Stomach (tissue), 9 donors: ENCODE results near the gene MCF2L2. TPM values are rescaled to one million over a fixed set of nuclear protein-coding genes. Genes with fewer than 3 reads are reported as not detected.

Experiments
- DNase-seq, 2 donors: peaks; one replicate each; pipeline versions ENCODE4 v3.0.0 to v3.0.0-alpha.2; 2013 to 2019
- H3K27ac ChIP-seq, 5 donors: fragments of 200-600 bp in 4 of 5; sonication (generic) in 4 of 5; one replicate each; pipeline ENCODE4 v1.5.1; 2013 to 2019; ENCODE audit warnings: mild to moderate bottlenecking in 1 of 5, moderate library complexity in 1 of 5
- H3K27me3 ChIP-seq, 3 donors: fragments of 200-600 bp; sonication (generic); one replicate each; pipeline ENCODE4 v1.5.1; 2017 to 2019; ENCODE audit warnings: mixed run types in 1 of 3
- H3K36me3 ChIP-seq, 4 donors: fragments of 200-600 bp; sonication (generic); 1 replicate in 3 of 4; 2 replicates in 1 of 4; pipeline ENCODE4 v1.5.1; 2016 to 2019
- H3K4me1 ChIP-seq, 4 donors: fragments of 200-600 bp; sonication (generic); one replicate each; pipeline ENCODE4 v1.5.1; 2016 to 2019
- H3K4me3 ChIP-seq, 4 donors: fragments of 200-600 bp; sonication (generic) in 3 of 4; one replicate each; pipeline ENCODE4 v1.5.1; 2016 to 2019; ENCODE audit warnings: mild to moderate bottlenecking in 1 of 4
- H3K9me3 ChIP-seq, 4 donors: fragments of 200-600 bp; sonication (generic); one replicate each; pipeline ENCODE4 v1.5.1; 2016 to 2019
- EP300 ChIP-seq: sonication (generic); formaldehyde crosslinking; IDR thresholded peaks from one replicate; pipeline ENCODE4 v1.6.1; 2017; ENCODE audit warnings: antibody characterized with exemption
- POLR2A ChIP-seq, 4 donors: fragments of 450-650 bp; IDR thresholded peaks; one replicate each; pipeline ENCODE4 v1.6.1; 2016; ENCODE audit warnings: antibody characterized with exemption in 4 of 4, control low read depth in 2 of 4, mild to moderate bottlenecking in 1 of 4, moderate library complexity in 1 of 4
- POLR2AphosphoS5 ChIP-seq, 3 donors: sonication (generic); formaldehyde crosslinking; IDR thresholded peaks; one replicate each; pipeline ENCODE4 v1.6.1; 2016; ENCODE audit warnings: antibody characterized with exemption in 3 of 3
- WGBS, 5 donors: extraction: QIAGEN DNeasy Blood & Tissue Kit in 3 of 5; methylation state at CpG; one replicate each; pipeline versions ENCODE4 v1.1.5 to v1.1.7; 2013 to 2018; 5-methylcytosine and 5-hydroxymethylcytosine counted together
- intact Hi-C: fragments of 100-400 bp; cut with DNase I; formaldehyde crosslinking; loops from one replicate; pipeline ENCODE4 v1.15.1; 2023; ENCODE audit warnings: low total_unique reads
- polyA plus RNA-seq, 3 donors: library from polyadenylated mRNA; stranded (reverse); fragments of 200-250 nt; gene quantifications; one replicate each; pipeline ENCODE4 v1.2.3, GENCODE V29; 2013
- total RNA-seq, 5 donors: library from RNA; depleted of rRNA; stranded (reverse); fragments of >200 nt; gene quantifications; one replicate each; pipeline versions ENCODE4 v1.1.0 to v1.2.3, GENCODE V29; 2014 to 2016
- TF ChIP-seq, protein P1 (sequence below), 7 experiments: fragments of 450-650 bp in 4 of 7; fragments of 200-600 bp in 3 of 7; sonication (generic) in 3 of 7; IDR thresholded peaks; one replicate each; pipeline ENCODE4 v1.5.1; 2016 to 2019; ENCODE audit warnings: antibody characterized with exemption in 7 of 7, control low read depth in 2 of 7, mild to moderate bottlenecking in 1 of 7
- donor health status: healthy with polysubstance abuse.
- donor health status: Bipolar disorder and iron deficiency.
- donor health status: healthy.

MCF2L2 gene
- total and polyA plus RNA-seq, 8 donors: 0.05 to 2.0 (median 0.22) TPM; not detected in 2

GRCh38 chr3:183203670-183204069 is 224.7 kb downstream of the MCF2L2 start:
- intact Hi-C loops: no loop called here
- peaks cover 0 to 13% (median 7%) of the 10 kb centered on the region in 4 donors for H3K9me3 ChIP-seq
- H3K4me3 ChIP-seq: no peak overlapping the region
- TF ChIP-seq, protein P1, sequence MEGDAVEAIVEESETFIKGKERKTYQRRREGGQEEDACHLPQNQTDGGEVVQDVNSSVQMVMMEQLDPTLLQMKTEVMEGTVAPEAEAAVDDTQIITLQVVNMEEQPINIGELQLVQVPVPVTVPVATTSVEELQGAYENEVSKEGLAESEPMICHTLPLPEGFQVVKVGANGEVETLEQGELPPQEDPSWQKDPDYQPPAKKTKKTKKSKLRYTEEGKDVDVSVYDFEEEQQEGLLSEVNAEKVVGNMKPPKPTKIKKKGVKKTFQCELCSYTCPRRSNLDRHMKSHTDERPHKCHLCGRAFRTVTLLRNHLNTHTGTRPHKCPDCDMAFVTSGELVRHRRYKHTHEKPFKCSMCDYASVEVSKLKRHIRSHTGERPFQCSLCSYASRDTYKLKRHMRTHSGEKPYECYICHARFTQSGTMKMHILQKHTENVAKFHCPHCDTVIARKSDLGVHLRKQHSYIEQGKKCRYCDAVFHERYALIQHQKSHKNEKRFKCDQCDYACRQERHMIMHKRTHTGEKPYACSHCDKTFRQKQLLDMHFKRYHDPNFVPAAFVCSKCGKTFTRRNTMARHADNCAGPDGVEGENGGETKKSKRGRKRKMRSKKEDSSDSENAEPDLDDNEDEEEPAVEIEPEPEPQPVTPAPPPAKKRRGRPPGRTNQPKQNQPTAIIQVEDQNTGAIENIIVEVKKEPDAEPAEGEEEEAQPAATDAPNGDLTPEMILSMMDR (IDR thresholded peaks at IDR 0.05): no peak
- TF ChIP-seq POLR2A (IDR thresholded peaks at IDR 0.05): no peak
- TF ChIP-seq EP300: no peak
- no peak for TF ChIP-seq POLR2AphosphoS5 (IDR thresholded peaks at IDR 0.05)
- no peaks in the 10 kb centered on the region for H3K36me3 ChIP-seq
- peaks cover 0 to 6% (median 0%) of the 10 kb centered on the region in 4 donors for H3K4me1 ChIP-seq
- no peak overlapping the region for H3K27ac ChIP-seq
- H3K27me3 ChIP-seq: no peaks in the 10 kb centered on the region
- no peak for DNase-seq

DNA sequence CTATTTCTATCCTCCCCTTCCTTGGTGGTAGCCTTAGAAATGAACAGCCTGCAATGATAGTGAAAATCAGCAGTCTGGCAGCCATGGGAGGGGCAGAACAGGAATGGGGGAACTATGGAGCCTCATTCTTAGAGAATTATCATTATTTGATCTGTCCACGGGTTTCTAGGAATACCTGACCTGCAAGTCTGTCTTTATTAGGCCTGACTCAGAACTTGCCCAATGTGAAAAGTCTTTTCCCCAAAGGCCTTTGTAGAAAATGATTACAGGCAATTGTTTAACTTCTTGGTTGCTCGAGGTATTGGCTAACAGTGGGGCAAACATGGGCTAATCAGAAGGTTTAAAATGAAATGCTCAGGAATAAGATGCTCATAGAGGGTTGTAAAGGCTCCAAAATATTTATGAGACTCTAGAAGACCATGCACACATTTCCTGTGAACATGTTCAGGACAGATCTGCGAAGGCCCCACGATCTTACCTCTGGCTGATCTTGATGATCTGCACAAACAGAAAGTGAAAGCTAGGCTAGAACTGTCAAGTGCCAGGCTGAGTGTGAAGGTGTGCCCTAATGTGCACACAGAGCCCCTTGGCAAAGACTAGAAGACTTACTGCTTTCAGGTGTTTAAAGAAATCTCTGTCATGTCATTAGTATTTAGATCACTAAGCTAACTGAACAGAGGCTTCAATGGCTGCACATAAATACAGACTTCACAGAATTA is 226.3 kb downstream of the MCF2L2 start:
- peaks cover 0 to 13% (median 7%) of the 10 kb centered on the region in 4 donors for H3K9me3 ChIP-seq
- TF ChIP-seq, protein P1 (IDR thresholded peaks at IDR 0.05): no peak
- TF ChIP-seq POLR2A (IDR thresholded peaks at IDR 0.05) (no peak), POLR2AphosphoS5 (IDR thresholded peaks at IDR 0.05) (no peak), EP300 (no peak)
- no peak overlapping the region for H3K27ac ChIP-seq
- H3K4me1 ChIP-seq: peaks cover 0 to 3% (median 0%) of the 10 kb centered on the region in 4 donors
- no peaks in the 10 kb centered on the region for H3K36me3 ChIP-seq
- no peak for DNase-seq
- H3K27me3 ChIP-seq: no peaks in the 10 kb centered on the region
- intact Hi-C loops: no loop called here
- H3K4me3 ChIP-seq: no peak overlapping the region
- WGBS, 5 donors: 63 to 78% (median 71%) methylated on average over 4 of the region's 4 CpGs

DNA sequence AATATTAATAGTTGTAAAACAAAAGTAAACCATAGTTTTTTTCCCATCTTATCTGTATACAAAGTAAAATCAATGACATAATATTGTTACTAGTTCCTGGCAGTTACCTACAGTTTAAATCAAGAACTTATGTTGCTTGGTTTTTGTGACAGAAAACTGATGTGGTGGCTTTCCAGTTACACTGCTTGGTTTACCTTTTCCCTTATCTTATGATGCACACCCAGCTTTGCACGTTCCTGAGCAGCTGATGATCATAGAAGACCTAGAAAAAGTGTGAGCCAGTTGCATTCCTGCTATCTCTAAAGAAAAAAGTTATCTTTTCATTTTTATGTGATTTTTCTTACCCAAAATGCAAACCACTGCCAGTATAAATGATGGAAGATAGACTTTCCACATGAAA is 229.5 kb downstream of the MCF2L2 start:
- 16 to 35% (median 22%) methylated on average over 1 of the region's 1 CpG for WGBS, 5 donors
- DNase-seq: no peak
- no peak overlapping the region for H3K4me3 ChIP-seq
- intact Hi-C loops: no loop called here
- H3K9me3 ChIP-seq: peaks cover 0 to 8% (median 5%) of the 10 kb centered on the region in 4 donors
- TF ChIP-seq POLR2A (IDR thresholded peaks at IDR 0.05): no peak
- TF ChIP-seq, protein P1 (IDR thresholded peaks at IDR 0.05): no peak
- TF ChIP-seq POLR2AphosphoS5 (IDR thresholded peaks at IDR 0.05): no peak
- TF ChIP-seq EP300: no peak
- H3K27ac ChIP-seq: no peak overlapping the region
- H3K36me3 ChIP-seq: no peaks in the 10 kb centered on the region
- no peaks in the 10 kb centered on the region for H3K27me3 ChIP-seq
- peaks cover 0 to 2% (median 0%) of the 10 kb centered on the region in 4 donors for H3K4me1 ChIP-seq

- Histone ChIP-seq H3K27me3 (no peaks in the 10 kb centered on the region), H3K4me3 (no peak overlapping the region)
- DNase-seq: no peak
These were observed 230.7 kb downstream of the MCF2L2 start for GRCh38 chr3:183197734-183198133.

More at GRCh38 chr3:183197734-183198133, 230.7 kb downstream of the MCF2L2 start:
- TF ChIP-seq EP300: no peak
- TF ChIP-seq POLR2AphosphoS5 (IDR thresholded peaks at IDR 0.05): no peak
- TF ChIP-seq, protein P1 (IDR thresholded peaks at IDR 0.05): no peak
- TF ChIP-seq POLR2A (IDR thresholded peaks at IDR 0.05): no peak
- H3K36me3 ChIP-seq: no peaks in the 10 kb centered on the region
- peaks cover 0 to 3% (median under 1%) of the 10 kb centered on the region in 4 donors for H3K9me3 ChIP-seq
- H3K27ac ChIP-seq: no peak overlapping the region
- intact Hi-C loops: no loop called here
- H3K4me1 ChIP-seq: peaks cover 0 to 6% (median 0%) of the 10 kb centered on the region in 4 donors
